GM21423 (cell line): ENCODE data around the gene CBX8.
"Not testable (repeated sequence)": the region's sequence is repeated elsewhere in the genome, so short reads cannot be mapped to it uniquely, and the experiment has no call there.

Source experiments
- ATAC-seq: cut with Tn5 transposase; IDR thresholded peaks from one replicate; pipeline ENCODE4 v1.9.1; 2021; ENCODE audit warnings: mild to moderate bottlenecking, moderate library complexity; ENCODE audit not compliant: unreplicated experiment

Gene CBX8

DNA sequence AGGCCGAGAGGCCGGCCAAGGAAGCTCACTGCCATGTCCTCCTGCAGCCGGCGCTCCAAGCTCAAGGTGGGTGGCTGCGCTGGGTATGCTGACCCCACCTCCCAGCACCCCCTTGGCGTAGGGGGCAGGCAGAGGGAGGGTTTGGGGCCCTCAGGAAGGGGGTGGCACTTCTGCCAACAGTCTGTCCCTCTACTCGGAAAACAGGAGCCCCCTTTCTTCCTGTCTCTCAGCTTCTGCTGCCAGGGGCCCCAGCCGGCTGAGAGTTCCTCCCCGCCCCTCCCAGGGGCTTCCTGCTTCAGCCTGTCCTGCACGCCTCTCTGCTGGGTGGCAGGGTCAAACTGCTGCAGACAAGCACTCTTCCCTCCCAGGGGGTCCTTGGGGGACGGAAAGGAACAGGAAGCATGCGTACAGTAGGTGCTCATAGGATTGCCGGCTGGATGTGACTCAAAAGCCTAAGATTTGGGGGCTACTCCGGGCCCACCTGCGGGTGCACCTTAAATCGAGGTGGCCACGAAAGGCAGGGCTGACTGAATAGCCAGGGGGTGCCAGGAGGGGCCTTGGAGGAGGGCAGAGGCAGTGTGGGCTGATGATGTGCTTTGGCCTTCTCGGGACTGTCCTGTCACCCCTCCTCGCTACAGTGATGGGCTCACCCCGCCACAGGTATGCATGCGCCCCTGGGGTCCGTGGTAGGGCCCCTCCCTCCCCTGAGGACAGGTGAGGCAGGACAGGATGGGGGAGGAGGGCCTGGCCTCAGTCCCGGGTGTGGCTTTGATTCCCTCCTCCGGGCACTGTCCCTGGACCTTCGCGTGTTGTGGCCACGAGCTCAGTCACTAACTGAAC is 14.9 kb downstream of the CBX8 start:
- no peak for ATAC-seq

DNA sequence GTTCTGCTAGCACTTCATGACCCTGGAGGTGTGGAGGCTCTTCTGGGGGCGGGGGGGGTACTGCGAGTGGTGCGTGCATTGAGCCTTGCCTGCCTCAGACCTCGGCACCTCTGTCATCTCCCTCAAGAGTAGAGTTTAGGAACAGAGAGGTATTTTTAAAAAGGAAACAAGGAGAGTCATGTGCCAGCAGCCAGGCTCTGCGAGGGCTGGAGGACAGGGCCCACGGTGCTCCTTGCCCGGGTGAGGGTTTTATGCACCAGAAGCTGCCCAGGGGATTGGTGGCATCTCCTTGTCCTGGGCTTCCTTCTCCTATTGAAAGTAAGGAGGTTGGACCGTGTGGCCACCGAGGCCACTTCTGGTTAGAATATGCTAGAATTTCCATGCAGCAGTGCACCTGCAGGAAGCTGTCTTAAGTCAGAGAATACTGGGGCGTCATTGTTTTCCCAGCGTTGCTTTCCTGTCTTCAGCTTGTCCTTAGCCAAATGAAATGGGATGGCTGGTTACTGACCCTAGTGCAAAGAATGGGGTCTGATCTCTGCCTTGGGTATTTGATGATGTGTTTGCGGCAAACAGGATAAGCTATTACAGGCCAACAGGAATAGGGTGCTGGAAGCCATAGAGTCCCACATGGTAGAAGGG is 15.7 kb downstream of the CBX8 start:
- no peak for ATAC-seq

DNA sequence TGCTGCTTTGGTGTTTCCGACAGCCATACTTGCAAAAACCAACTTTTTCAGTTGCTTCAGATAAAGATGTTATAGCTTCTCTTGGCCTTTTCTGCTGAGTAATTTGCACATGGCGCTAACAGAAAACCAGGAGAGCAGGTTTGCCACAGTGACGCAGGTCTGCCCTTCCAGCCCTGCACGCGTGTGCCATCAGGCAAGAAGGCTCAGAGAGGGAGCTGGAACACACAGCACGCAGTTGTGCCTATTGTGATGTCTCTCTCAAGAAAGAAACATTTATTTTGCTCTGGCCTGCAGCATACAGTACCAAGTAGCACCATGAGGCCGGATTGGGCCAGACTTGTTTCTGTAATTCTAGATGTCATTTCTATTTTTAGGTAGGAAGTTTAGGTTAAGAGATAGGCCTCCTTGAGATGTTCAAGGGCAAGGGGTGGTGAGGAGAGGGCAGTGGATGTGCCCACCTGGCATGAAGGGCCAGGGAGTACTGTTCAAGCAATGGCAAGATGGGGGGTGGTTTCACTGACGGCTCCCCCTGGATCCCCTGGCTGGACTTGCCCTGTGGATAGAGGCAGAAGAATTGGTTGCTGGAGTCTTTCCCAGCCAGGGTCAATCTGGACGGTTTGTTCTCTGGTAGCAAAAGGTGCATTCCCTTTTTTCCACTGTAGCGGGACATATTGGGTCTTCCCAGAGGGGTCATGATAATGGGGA is 17.1 kb downstream of the CBX8 start:
- no peak for ATAC-seq

DNA sequence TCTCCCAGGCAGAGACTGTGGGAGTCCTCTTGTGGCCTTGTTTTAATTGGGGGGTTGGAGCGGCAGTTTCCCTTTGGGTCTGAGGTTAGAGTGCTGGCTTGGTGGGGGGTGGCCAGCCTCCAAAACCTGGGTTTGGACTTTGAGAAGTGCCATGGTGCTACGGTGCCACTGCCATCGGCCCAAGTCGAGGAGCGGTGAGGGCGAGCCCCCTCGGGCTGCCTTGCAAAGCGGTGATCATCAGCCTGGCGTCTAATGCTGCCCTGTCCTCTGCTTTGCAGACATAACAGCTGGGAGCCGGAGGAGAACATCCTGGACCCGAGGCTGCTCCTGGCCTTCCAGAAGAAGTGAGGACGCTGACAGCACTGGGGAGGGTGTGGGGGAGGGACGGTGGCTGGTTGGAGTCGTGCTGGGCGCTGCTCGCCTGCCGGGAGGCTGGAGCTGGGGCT is 17.8 kb downstream of the CBX8 start:
- ATAC-seq = no peak

DNA sequence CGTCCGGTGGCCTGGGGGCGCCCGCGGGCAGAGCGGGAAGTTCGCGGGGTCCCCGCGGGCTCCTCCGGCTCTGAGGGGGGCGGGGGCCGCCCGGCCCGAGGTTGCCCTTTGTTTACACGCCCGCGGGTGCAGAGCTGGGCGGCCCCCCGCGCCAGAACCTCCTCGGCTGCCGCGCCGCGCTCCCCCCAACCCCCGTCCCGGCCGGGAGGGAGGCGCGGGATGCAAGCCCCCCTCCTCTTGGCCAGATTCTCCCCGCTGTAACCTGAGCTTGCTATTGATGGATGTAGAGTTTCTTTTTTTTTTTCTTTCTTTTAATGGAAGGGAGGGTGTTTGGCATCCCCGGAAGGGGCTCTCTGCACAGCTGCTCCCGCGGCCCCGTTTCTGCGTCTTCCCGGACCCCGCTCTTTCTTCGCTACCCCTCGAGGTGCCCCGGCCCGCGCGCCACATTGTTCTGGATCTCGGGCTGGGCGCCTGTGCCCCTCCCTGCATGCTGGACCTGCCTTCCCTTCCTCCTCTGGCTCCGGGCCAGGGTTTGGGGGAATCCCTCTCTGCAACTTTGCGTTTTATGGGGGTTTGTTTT is 18.3 kb downstream of the CBX8 start:
- ATAC-seq = peak; percentile 22

DNA sequence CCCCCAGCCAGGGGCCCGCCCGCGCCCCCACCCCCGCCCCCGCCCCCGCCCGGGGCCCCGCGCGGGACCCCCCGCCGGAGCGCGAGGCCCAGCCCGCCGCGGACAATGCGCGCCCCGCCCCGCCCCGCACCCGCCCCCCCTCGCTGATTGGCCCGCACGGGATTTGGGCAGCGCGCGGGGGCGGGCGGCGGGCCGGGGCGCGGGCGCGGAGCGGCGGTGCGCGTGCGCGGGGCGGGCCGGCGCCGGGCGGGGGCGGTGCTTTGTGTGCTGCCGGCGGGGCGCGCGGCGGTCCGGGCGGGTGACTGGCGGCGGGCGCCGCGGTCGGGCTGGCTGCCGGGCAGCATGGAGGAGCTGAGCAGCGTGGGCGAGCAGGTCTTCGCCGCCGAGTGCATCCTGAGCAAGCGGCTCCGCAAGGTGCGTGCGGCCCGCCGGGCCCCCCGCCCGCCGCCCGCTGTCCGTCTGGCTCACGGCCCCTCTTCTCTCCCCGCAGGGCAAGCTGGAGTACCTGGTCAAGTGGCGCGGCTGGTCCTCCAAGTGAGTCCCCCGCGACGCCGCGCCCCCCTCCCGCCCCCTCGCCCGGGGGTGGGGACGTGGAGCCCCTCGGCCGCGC is 18.9 kb downstream of the CBX8 start, which contains the start of gene CBX2:
Gene CBX2 (plus strand): TSS at position 255 of the 610 bp plus-strand sequence. CDS start 88 bp downstream, at position 343.
- ATAC-seq = peak; percentile 71

DNA sequence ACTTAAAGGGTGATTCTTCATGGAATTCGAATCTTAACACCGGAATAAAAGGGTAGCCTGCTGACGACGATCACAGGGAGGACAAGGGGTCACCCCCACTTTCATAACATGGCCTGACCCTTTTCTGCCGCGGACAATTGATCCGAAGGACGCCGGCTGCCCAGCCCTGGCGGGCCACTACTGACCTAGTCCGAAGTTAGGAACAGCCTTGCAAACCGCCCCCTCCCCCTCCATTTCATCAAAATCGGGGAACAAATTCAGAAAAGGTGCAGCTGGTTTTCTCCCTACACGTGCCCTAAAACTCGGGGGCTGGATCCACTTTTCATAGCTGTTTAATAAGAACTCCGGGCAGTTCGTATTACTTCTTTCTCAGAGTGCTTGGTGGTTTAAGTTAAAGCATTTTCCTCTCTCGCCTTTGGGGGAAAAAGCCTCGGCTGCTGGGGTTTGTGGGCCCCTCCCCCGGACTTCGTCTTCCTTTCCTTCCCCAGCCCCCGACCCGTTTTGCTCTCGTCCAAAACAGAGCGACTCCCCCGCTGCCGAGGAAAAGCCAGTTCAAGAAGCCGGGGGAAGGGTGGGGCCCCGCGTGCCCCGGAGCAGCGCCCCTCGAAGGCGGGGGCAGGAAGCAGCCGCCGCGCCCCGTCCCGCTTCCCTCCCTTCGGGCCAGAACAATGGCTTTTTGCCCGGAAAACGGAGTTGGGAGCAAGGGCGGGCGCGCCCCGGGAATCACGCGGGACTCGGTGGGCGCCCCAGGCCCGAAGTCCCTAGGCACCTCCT is 19.6 kb downstream of the CBX8 start:
- peak; percentile 21 for ATAC-seq

DNA sequence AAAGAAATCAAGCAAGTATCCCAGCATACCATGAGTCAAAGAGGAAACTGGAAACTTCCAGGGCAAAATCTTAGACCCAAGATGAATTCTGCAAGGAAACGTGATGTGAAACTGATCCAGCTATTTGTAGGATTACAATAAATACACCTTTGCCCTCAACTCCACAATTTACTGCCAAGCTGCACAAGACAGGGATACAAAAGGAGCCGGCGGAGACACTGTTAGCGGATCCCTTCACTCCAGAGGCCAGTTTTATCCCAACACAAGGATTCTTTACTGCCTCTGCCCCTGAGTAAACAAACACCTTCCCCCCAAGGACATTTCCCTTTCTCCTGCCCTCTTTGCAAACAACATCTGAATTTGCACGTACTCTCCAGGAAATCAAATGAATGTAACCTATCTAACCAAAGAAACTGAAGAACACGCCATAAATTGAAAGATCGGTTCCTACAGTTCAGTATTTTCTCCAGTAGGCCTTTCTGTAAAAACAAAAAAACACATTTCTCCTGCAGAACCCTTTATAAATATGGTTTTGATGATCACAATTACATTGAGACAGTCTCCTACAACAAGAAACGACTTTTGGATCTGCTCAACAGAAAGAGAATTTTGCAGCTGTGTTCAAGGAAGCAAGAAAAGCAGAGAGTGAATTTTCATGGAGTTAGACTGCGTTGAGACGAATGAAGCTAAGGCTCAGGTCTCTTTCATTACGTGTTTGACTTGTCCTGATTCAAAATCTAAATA is 20.3 kb downstream of the CBX8 start:
- no peak for ATAC-seq

DNA sequence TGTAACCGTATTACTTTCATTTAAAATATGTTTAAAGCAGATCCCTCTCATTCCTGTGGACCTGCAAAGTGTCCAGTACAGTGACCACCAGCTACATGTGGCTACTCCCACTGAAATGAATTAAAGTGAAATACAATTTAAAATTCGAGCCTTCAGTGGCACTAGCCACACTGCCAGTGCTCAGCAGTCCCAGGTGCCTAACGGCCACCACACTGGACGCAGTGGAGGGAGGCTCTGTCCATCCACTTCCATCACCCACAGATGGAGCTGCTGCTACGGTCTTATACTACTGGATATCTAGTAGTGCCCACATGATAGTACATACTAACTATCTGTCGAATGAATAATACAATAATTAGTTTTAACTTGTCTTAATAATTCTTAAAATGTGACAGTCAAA is 21.2 kb downstream of the CBX8 start:
- ATAC-seq = no peak

DNA sequence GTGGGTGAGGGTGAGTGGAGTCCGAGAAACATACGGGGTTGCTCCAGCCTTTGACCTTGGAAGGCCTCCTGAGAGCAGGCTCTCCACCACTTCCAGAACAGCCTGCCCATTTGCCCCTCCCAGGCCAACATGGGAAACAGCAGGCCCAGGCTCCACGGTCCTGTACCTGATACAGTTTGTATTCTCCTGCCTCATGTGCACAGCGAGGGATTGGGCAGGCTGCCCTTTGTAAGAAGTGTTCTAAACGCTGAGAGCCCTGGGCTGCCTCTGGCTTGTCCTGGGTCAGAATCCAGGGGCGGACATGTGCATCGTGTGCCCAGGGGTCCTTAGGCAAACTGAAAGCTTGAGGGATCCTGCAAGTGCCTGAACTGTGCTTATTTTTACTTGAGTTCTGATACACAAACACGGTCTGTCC is 22.3 kb downstream of the CBX8 start:
- no peak for ATAC-seq

DNA sequence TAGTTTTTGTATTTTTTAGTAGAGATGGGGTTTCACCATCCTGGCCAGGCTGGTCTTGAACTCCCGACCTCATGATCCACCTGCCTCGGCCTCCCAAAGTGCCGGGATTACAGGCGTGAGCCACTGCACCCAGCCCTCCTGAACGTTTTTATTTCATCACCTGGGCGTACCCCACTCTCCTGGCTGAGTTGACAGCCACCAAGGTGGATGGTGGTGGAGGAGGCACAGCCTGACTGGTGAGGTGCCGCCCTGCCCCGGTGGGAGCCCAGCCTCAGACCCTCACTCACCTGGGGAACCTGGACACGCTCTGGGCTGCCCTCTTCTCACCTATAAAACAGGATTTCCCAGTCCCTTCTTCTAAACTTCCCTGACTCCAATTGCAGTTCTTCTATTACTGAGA is 24.2 kb downstream of the CBX8 start:
- not testable (repeated sequence) for ATAC-seq

DNA sequence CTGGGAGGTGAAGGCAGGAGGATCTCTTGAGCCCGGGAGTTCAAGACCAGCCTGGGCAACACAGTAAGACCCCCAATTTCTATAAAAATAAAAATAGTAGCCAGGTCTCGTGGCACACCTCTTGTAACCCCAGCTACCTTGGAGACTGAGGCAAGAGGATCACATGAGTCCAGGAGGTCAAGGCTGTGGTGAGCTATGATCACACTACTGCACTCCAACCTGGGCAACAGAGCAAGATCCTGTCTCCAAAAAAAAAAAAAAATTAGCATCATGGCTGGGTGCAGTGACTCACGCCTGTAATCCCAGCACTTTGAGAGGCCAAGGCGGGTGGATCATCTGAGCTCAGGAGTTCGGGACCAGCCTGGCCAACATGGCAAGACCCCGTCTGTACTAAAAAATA is 25.6 kb downstream of the CBX8 start:
- ATAC-seq = no peak

DNA sequence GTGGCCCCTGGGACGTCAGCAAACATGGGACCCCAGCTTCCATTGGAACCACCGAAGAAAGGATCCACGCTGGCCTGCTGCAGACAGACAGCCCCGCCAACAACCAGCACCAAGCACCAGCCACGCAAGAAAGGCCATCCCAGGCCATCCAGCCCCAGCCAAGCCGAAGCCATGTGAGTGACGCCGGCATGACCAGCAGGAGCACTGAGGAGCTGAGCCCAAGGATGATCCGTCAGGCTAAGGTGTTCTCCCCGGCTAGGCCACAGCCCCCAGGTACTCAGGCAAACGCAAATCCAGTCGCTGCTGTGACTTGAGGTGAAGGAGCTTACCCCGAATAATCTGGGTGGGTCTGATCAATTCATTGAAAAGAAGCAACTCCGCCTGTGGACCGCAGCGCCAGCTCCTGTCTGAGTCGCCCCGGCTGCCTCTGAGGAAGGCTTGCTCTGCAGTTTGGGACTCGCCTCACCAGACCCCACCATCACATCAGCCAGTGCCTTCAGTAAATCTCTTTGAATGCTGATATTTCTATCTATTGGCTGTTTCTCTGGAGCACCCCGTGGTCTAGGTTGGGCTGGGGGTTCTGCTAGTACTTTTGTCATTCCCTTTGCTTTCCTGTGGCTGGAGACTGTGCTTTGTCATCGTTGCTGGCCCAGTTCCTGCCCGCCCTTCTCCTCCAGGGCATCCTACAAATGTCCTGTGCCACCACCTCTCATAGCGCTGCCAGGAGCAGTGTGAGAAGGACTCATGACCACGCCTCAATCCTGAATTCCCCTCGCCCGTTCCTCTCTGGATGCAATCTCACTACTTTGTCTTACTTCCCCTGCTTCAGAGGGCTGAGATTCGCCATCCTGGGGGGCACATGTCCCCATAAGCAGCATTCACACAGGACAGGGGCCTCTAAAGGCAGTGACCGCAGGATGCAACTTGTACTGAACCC is 27.0 kb downstream of the CBX8 start:
- no peak for ATAC-seq

DNA sequence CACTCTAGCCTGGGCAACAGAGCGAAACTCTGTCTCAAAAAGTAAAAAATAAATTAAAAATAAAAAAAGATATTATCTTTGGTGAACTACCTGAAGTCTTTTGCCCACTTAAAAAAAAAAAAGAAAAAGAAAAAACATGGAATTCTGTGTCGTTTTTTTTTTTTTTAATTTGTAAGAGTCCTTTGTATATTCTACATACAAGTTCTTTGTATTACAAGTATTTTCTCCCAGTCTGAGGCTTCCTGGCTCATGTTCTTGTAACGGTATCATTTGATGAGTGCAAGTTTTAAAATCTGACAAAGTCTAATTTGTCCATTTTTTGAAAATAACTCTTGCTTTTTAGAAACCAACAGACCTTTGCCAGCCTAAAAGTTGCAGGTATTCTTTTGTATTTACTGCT is 31.2 kb downstream of the CBX8 start:
- no peak for ATAC-seq

DNA sequence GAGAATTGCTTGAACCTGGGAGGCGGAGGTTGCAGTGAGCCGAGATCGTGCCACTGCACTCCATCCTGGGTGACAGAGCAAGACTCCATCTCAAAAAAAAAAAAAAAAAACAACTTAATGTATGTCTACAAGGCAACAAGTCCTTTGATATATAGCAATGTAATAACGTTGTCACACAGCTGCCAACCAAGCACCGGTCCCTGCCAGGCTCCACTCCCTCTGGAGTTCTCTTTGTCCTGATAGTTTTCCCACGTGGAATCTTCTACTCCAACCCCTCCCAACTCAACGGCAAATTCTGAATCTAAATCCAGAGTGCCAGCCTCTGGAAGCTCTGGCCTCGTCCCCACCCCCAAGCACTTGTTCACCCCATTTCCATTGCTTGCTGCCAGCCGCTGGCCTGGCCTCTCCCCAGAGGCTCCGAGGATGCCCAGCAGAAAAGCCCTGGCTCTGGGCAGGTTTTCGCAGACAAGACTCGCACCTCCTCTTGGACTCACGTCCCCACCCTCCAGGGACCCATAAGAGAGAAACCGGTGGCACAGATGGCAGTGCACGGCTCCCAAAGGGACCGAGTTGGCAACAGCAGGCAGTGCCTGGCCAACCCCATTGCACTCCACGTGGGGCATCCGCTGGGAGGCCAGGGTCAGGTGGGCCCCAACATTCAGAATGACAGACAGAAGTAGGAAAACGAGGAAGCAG is 34.8 kb downstream of the CBX8 start:
- no peak for ATAC-seq

DNA sequence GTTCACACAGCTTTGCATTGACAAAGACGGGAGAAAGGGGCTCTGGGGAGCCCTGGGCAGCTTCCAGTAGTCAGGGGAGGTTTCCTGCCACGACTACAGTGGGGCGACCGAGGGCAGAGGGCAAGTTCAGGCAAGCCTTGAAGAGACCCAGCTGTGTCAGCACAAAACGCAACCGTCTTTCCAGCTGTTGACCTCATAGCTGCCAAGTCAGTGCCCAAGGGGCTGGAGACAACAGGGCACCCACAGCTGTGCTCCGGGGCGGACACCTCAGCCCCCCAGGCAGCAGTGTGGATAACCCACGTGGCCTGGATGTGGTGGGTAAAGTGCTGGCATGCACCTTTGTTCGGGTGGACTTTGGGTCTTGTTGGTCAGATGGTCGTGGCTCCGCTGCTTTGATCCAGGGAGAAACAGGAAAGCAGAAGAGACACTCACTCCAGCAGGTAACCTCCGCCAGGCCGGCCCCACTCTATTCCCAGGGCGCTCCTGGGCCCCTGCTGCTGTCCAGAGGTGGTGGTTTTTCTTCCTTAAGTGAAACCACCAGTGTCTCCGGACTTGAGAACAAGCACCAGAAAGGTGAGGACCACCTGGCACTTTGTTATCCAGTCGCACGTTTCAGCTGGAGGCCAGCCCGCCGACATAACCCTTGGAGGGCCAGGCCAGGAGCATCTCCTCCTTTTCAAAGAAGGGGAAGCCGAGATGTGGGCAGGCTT is 36.5 kb downstream of the CBX8 start:
- no peak for ATAC-seq

DNA sequence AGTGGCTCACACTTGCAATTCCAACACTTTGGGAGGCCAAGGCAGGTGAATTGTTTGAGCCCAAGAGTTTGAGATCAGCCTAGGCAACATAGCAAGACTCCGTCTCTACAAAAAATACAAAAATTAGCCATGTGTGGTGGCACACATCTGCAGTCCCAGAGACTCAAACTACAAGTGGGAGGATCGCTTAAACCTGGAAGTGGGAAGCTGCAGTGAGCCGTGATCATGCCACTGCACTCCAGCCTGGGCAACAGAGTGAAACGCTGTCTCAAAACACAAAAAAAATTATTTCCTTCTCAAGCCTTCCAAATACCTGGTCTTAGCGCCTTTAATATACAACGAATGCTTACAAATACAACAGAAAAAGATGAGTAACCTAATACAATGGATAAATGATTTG is 38.6 kb downstream of the CBX8 start:
- no peak for ATAC-seq
